SU-DHL-6 (cell line): ENCODE measurements around the gene TAS2R30.

Experiments
- CTCF ChIP-seq: fragments of 200-600 bp; sonication (generic); IDR thresholded peaks from one replicate; pipeline ENCODE4 v1.5.1; 2017; ENCODE audit warnings: antibody characterized with exemption, mild to moderate bottlenecking, low read length, moderate library complexity; ENCODE audit not compliant: insufficient read depth, poor library complexity, severe bottlenecking
- EZH2phosphoT487 ChIP-seq: fragments of 200-600 bp; sonication (generic), shearing (Covaris generic); conservative IDR thresholded peaks from 2 replicates; pipeline ENCODE4 v1.6.1; 2018; ENCODE audit warnings: mild to moderate bottlenecking, antibody characterized with exemption, low read length, moderate library complexity, mixed read lengths

- TF ChIP-seq CTCF (no peak), EZH2phosphoT487 (no peak)
These were observed 16.4 kb upstream of the TAS2R30 start for GRCh38 chr12:11150832-11151231.
